GM19438 (cell line): ENCODE measurements around the gene TTC23L.
"Not testable (repeated sequence)": the region's sequence is repeated elsewhere in the genome, so short reads cannot be mapped to it uniquely, and the experiment has no call there.

Experiments used
- ATAC-seq: cut with Tn5 transposase; IDR thresholded peaks from one replicate; pipeline ENCODE4 v1.9.1; 2021; ENCODE audit warnings: low read depth; ENCODE audit not compliant: unreplicated experiment

TTC23L gene, protein sequence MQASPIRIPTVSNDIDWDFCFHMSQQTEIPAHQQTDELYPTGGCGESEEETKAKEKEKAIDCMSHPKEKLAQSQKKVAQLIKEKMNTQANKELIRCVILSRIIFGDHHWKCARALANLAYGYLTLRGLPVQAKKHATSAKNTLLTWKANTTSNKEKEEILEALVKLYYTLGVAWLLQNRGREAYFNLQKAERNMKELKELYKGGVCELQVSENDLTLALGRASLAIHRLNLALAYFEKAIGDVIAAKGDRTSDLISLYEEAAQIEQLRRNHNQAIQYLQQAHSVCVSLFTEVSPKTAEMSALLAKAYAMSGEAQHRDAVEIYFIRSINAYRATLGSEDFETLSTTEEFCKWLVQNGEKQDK

GRCh38 chr5:34838785-34839714 is at the start of gene TTC23L:
TSS of gene TTC23L (plus strand) at chr5:34839164. CDS start at chr5:34840672, 1,508 bp downstream.
- ATAC-seq, result peak; percentile 97

DNA sequence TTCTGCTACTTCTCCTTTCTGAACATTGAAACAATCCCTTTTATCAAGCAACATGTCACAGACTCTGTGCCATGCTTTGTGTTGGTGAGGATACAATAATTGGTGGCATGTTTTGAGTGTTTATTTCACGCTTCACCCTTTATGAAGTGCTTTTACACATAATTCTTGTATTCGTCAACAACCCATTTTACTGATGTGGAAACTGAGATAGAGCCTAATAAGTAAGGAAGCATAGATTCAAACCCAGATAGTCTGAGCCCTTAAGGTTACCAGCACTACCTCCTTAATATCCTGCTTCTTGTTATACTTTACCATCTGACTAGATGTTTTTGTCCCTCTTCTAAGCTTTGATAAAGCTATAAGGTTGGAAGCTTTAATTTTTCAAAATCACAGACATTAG is 49.3 kb upstream of the TTC23L start:
- no peak for ATAC-seq

DNA sequence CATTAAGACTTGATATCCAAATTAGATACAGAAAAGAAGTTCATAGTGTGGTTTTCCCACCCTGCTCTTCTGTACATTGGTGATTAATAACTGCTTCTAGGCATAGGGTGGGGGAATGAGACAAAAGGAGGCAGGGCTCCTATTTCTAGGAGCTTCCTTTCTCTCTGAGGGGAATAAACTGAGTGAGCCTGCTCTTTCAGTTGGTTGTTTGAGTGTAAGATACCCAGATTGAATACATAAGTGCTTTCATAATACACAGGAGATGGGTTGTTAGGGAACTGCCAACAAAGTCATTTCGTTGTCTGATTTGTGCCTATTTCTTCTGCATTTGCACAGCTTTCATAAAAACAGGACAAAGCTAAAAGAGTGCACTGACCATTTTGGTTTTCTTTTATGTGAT is 48.9 kb upstream of the TTC23L start:
- ATAC-seq, result no peak

DNA sequence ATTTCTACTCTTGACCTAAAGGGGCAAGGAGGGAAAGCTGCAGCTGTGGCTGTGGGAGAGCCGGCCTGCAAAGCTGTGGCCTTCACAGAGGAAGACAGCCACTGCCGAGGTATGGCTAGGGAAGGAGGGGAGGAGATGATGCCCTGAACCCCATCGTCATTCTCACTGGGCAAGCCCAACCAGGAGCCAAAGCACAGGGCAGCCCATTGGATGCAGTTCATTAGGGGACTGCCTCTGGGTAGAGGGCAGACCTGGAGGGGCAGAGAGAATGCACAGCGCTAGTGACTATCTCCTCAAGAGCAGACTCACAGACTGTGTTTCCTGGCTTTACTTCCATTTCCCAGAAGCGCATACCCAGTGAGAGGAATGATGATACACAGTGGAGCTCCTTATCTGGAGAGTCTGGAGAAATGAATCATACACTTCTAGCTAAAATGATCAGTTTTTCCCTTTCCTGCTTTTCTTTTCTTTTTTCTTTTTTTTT is 47.2 kb upstream of the TTC23L start:
- ATAC-seq, result no peak

DNA sequence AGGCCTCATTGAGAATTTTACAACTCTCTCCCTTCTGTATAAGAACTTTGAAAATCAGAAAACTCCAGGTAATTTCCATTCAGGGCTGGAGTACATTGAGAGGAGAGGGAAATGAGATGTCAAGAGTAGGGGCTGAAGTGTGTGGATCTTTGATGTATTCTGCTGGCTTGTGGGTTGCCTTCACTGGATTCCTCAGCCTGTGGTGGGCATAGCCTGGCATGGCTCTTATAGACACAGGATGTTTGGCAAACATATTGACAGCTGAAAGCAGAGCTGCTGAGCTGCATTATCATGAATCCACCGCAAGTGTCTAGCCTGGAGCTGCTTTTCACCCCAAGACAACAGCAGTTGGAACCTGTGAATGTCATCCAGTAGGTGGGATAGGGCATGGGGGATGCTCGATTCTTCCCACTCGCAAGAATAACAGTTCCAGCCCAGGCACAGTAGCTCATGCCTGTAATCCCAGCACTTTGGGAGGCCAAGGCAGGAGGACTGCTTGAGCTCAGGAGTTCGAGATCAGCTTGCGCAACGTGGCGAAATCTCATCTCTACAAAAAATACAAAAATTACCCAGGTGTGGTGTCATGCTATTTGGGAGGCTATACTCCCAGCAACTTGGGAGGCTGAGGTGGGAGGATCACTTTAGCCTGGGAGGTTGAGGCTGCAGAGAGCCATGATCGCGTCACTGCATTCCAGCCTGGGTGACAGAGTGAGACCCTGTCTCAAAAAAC is 36.0 kb upstream of the TTC23L start:
- no peak for ATAC-seq

DNA sequence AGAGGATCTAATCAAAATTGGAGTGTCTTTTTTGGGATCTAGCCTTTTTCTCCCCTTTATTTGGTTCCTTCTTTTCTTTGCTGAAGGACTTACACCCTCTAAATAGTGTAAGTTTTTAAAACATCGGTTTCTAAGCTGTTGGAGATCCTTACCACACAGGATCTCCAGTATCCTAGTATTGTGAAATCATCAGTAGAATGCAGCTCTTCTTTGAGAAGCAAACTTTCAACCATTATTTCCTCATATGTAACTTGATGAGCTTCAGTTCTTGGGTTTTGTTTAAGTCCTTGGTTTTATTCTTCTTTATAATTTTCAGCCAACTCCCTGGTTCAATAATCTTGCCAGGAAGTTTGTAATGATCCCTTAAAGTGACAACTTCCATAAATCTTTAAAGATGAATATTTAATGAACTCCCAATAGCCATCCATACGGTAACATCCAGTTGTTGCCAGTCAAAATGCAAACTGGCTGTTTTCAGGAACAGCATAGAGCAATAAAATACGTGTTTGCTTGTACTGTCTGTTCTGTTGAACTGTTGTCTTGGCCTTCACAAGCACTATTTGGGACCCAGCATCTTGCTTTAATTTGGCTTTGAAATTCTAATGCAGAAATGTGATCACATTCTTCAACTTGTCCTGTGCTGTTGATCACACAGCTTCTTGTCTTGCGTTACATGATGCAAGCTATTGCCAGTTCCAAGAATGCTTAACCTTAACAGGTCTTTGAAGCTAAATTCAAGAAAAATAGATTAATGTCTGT is 34.8 kb upstream of the TTC23L start:
- ATAC-seq, result no peak

GRCh38 chr5:34804913-34805312 is 34.1 kb upstream of the TTC23L start:
- no peak for ATAC-seq

DNA sequence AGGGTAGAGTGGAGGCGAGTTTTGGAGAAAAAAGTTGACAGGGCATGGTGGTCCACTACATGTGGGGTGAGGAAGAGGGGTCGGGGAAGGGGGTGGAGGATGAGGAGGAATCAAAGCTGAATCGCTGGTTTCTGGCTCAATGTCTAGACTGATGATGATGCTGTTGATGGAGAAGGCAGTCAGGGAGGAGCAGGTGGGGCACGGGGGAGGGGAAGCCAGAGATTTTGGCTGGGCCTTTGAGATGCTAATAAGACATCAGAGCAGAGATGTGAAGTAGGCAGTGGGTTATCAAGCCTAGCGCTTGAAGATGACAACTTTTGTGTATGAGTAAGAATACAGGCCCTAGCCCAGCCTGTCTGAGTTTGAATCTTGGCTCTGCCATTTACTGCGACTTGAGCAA is 32.4 kb upstream of the TTC23L start:
- ATAC-seq, result no peak

GRCh38 chr5:34811706-34812105 is 27.3 kb upstream of the TTC23L start:
- ATAC-seq, result no peak

GRCh38 chr5:34813509-34813908 is 25.5 kb upstream of the TTC23L start:
- ATAC-seq, result no peak

DNA sequence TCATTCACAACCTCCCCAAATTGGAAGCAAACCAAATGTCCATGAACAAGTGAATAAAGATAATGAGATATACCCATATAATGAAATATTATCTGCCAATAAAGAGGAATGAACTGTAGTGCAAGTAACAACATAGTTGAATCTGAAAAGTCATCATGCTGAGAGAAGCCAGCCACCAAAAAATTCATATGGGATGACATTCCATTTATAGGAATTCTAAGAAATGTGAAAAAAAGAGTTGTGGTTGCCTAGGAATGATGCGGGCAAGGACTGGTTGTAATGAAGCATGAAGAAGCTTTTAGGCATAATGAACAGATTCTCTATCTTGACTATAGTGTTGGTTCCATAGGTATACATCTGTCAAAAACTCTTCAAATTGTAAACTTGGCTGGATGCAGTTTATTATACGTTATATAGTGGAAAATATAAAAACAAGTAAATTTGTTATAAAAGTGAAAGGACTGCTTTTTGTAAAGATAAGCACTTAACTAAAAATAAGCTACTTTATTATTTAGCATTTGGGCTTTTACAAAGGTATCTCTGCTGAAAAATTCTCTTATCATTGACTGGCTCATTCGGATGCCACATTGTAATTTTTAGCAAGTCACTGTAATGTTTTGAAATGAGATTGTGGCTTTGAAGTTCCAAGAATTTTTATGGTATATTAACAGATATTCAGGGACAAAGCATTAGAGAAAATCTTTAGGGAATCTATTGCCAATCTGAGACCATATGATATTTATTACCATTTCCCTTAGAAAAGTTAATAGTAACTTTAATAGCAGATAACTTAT is 21.2 kb upstream of the TTC23L start:
- no peak for ATAC-seq

DNA sequence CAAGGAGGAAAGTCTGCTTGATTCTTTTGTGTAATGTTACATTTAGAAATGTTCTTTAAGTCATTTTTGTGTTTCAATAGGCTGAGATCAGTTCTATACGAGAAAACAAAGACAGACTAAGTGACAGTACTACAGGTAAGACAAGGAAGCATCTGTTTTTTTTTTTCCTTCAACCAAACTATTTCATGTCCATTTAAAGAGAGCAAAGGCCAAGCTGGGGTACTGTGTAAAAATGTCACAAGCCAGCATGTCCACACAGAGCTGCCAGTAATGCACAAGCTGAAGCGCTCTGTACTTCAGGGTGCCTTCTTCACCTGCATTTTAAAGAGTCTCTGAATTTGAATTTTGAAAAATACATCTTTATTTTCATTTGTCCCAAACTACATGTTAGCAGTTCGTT is 20.2 kb upstream of the TTC23L start:
- no peak for ATAC-seq

DNA sequence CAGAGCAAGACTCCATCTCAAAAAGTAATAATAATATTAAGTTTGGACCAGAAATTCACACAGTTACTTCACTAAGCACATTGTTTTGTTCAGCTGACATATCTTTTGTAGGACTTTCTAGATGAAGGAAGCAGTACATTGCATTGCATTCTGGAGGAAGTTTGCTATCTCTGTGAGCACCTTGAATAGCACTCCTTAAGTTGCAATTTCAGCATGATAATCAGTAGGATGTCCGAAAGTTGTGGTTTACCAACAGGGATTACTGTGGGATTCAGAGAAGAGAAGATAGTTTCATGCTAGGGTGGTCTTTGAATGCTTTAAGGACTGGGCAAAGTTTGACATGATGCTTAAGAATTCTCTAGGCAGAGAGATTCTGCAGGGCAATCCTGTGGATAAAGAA is 18.4 kb upstream of the TTC23L start:
- ATAC-seq, result no peak

GRCh38 chr5:34822956-34823715 is 15.8 kb upstream of the TTC23L start:
- no peak for ATAC-seq

DNA sequence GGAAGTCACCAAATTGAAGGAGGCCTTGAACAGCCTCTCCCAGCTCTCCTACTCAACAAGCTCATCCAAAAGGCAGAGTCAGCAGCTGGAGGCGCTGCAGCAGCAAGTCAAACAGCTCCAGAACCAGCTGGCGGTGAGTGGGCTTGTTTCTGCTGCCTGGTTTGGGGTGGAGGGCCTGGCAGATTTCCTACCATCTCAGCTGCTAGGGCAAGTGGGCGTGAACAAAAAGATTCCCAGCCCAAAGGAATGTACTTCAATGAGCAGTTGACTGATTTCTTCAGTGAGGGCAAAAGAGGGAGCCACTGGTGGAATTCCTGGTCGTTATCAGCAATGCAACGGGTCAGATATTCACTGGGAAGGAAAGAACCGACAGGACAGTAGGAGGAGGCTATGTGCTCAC is 12.6 kb upstream of the TTC23L start:
- no peak for ATAC-seq

DNA sequence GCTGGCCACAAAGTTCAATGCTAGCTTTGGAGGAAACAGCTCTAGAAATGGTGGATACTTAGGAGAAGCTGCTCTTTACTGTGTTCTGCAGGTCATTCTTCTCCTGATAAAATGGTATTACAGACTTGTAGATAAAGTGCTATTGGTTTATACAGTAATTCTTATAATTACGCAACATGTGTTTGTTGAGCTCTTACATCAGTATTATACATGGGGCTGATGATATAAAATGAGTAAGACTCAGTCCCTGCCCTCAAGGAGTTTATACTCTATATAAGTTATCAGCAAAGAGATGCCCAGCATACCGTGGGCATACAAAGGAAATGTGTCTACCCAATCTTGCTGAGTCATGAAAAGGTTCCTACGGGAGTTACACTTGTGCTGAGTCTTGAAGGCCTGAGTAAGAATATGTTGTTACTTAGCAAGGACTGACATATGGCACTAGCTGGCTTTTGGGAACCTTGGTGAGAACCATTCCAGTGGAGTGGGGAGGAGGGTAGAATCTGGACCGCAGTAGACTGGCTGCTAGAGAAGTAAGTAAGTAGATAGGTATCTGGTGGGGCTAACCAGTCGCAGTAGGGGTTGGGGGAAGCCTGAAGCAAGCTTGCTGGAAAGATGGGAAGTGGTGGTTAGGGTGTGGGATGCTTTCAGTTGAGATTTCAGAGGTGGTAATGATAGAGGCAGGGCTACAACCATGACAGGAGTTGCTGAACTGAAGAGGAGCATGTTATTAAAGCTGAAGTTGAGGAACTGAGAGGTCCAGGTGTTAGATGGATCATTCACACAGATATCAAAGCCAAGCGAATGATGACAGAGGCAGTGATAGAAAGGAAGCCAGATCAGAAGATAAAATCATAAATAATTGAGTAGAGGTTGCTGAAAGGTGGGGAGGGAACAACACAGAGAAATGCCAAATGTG is 11.1 kb upstream of the TTC23L start:
- ATAC-seq, result no peak

DNA sequence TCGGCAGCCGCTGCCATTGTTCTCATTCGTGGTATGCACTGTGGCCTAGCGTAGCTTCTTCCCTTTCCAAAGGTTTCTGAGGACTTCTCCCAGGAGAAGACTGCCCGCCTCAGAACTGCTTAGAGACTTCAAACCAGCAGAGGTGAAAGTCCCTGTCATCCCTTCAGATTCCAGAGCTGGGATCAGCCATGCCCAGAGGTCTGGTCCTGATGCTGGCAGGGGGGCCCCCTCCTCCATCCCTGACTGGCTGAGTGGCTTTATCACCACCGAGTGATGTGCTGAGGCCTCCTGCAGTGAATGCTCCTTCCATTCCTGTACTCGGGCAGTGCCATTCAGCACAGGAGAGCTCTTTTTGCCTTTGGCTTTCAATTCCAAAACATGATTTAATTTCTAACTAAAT is 8.1 kb upstream of the TTC23L start:
- ATAC-seq, result not testable (repeated sequence)

DNA sequence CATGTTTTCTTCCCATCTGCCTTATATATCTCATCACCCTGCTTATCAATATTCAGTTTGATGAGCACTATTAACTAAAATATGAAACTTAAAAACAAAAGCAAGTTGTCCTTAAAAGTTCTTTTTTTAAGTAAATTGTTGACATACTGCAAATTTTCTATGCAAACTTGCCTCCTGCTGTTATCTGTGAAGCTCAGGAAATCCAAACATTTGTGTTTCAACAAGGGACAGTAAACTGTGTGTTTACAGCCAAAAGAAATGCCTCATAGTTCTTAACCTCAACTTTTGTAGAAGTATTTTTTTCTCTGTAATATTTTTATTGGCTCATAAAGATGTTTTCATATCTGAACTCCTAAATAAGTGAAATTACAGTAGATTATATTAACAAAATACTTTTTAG is 7.7 kb upstream of the TTC23L start:
- ATAC-seq, result no peak
